A549 treated with ZK216348 at 1 μM for 4 hours (cell line): Measurements from ENCODE around the gene CNTN4. TPM values are rescaled to one million over a fixed set of nuclear protein-coding genes. Genes with fewer than 3 reads are reported as not detected.

Experiments used
- total RNA-seq: library from RNA; stranded (reverse); fragments of 200-300 nt; extraction: Qiagen RNA extraction; gene quantifications from 5 replicates; pipeline ENCODE4 v1.2.3, GENCODE V29; 2022; ENCODE audit warnings: low read depth

The CNTN4 gene
- not detected in 5 replicates for total RNA-seq

DNA sequence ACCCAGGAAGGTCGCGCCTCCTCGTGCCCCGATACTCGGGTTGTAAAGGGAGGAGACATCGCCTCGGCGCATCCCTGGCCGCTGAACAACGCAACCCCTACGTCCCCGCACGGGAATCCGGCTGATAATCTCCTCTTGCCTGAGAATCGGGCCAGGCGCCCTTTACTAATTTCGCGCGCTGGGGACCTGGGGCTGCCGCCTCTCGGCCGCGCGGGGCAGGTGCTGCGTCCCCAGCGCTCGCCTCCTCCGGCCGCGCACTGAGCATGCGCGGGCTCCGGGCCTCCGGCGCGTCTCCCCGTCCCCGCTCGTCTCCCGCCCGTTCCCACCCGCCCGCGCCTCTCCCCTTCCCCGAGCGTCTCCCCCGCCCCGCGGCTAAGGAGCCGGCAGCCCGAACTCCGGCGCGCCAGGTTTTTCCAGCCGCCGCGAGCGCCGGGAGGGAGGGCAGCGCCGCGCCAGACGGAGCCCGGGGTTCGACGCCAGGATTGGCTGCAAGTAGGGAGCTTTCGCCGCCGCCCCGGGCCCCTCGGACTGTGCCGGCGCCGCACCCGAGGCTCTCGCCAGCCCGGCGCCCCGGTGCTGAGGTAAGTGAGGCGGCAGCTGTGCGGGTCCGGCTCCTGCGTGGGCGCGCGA, at the start of gene CNTN4:
Gene CNTN4, plus strand, starts transcription at position 469 of the 630 bp plus-strand sequence.

